ENCODE data around the gene SEMA4A.
"Not testable (repeated sequence)": the region's sequence is repeated elsewhere in the genome, so short reads cannot be mapped to it uniquely, and the experiment has no call there.

The SEMA4A gene

GRCh38 chr1:156119503-156120209 is 33.7 kb upstream of the SEMA4A start:
- DNase-seq (ENCODE audit: low read depth), result peak; percentile 84

DNA sequence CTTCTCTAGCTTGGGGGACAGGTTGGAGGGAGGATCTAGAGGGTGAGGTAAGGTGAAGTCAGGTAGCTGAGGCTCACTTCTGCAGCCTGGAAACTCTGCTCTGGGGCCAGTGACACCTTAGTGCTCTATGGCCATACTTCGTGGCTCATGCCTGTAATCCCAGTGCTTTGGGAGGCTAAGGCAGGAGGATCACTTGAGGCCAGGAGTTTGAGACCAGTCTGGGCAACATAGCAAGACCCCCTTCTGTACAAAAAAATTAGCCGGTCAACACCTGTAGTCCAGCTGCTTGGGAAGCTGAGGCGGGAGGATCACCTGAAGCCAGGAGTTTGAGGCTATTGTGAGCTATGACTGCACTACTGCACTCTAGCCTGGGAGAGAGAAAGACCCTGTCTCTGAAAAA is 33.1 kb upstream of the SEMA4A start:
- DNase-seq (ENCODE audit: low read depth), result no peak

GRCh38 chr1:156121005-156121404 is 32.4 kb upstream of the SEMA4A start:
- DNase-seq (ENCODE audit: low read depth), result not testable (repeated sequence)

DNA sequence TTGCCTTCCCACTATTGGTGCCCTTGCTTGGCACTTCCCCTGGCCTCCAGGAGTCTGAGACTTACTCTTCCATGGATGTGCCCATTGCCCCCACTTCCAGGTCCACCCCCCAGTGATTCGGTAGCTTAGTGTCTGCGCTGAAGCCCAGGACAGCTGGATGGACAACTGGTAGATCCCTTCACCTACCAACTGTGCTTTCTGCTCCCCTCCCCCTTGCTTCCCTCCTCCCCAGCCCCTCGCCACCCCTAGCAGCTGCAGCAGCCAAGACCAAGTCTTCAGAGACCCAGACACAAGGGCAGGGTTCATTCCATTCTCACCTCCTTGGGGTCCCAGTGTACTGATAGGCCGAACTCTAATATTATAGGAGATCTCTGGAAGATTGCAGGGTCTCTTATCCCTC is 31.9 kb upstream of the SEMA4A start:
- no peak for DNase-seq (ENCODE audit: low read depth)

GRCh38 chr1:156122086-156122485 is 31.3 kb upstream of the SEMA4A start:
- DNase-seq (ENCODE audit: low read depth), result no peak

GRCh38 chr1:156122519-156123355 is 30.6 kb upstream of the SEMA4A start:
- peak; percentile 95 for DNase-seq (ENCODE audit: low read depth)

DNA sequence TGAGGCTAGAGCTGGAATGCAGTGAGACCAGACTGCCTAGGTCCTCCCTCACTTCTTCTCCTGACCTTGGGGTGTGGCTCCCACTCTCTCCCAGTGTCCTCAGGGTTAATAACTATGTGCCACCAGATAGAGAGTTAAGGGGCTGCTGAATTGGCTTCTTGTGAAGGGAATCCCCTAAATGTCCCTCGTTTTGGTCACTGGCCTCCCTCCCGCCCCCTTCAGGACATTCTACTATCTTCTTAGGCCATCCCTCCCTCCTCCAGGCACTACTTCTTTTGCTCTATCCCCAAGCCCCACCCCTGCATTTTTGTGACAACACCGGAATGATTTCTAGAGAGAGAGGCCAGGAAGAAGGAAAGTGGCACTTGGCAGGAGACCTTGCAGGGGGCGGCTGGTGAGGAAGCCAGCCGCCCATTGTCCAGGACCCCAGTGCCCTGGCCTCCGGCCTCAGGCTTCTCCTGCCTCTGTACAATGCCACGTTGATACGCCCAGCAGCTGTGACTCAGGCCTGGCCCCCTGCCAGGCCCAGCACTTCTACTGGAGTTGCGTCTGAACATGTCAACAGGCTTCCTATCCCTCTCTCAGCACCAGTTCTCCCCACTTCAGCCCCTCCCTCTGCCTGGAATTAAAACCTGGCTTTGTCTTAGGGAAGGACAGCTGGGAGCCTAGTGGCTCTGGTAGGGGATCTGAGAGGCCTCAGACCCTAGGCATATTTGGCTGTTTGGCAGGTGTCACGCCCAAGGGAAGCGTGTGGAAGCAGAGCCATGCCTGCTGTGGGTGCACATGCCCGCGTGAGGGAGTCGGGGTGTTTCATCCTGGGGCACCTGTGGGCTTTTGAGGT is 29.8 kb upstream of the SEMA4A start:
- DNase-seq (ENCODE audit: low read depth), result peak; percentile 95

GRCh38 chr1:156124557-156125483 is 28.6 kb upstream of the SEMA4A start:
- DNase-seq (ENCODE audit: low read depth), result no peak

- DNase-seq (ENCODE audit: low read depth), result not testable (repeated sequence)
These were observed 27.8 kb upstream of the SEMA4A start for GRCh38 chr1:156125544-156125943.

GRCh38 chr1:156126043-156126629 is 27.2 kb upstream of the SEMA4A start:
- DNase-seq (ENCODE audit: low read depth), result peak; percentile 98

GRCh38 chr1:156126630-156127534 is 26.5 kb upstream of the SEMA4A start:
- peak; percentile 99 for DNase-seq (ENCODE audit: low read depth)

- DNase-seq (ENCODE audit: low read depth), result no peak
These were observed 25.1 kb upstream of the SEMA4A start for GRCh38 chr1:156128308-156128653.

GRCh38 chr1:156128654-156129597 is 24.5 kb upstream of the SEMA4A start:
- no peak for DNase-seq (ENCODE audit: low read depth)

GRCh38 chr1:156129687-156130577 is 23.5 kb upstream of the SEMA4A start:
- peak; percentile 99 for DNase-seq (ENCODE audit: low read depth)

DNA sequence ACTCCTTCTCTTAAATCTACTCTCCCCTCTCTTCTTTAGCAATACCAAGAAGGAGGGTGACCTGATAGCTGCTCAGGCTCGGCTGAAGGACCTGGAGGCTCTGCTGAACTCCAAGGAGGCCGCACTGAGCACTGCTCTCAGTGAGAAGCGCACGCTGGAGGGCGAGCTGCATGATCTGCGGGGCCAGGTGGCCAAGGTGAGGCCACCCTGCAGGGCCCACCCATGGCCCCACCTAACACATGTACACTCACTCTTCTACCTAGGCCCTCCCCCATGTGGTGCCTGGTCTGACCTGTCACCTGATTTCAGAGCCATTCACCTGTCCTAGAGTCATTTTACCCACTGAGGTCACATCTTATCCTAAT is 22.8 kb upstream of the SEMA4A start:
- no peak for DNase-seq (ENCODE audit: low read depth)

- DNase-seq (ENCODE audit: low read depth), result no peak
These were observed 18.5 kb upstream of the SEMA4A start for GRCh38 chr1:156134716-156135435.

All from ELR (cell line).